Germinal center (tissue), 1 donor: ENCODE measurements around the gene NDUFA12.
"Not testable (repeated sequence)": the region's sequence is repeated elsewhere in the genome, so short reads cannot be mapped to it uniquely, and the experiment has no call there.

Source experiments
- DNase-seq: peaks from one replicate; pipeline ENCODE4 v3.0.0; 2012; ENCODE audit warnings: mixed read lengths, low spot score

NDUFA12 gene

DNA sequence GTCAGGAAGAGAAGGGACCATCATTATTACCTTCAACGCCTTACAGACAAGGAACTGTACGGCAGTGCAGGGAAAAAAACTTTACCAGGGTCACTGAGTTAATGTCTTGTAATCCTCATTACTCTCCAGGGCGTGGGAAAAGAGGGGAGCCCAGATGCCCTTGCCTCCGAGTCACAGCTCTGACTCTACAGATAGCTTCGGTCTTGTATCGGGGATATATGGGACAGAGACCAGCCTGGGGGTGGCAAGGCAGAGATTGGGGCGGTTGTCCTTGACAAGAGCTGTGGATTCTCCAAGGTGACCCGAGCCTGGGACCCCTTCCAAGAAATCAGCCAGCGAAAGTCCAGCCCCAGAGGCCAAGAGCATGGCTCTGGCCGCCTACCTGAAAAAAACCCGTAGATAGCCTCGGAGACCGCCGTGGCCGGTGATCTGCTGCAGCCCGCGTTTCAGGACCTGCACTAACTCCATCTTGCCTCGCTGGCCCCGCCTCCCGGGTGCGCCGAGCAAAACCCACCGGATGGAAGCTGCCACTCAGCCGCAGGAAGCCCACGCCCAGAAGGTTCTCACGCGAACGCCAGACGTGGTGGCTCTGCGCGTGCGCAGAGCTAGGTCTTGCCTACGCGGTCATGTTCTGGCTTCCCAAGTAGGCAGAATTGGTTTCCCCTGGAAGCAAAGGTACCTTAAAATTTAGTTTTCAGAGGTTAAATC lies at the start of gene NDUFA12:
NDUFA12 (minus strand) TSS at position 485 of the 708 bp plus-strand sequence; CDS start at position 468, 17 bp downstream.
- peak; percentile 92 for DNase-seq

DNA sequence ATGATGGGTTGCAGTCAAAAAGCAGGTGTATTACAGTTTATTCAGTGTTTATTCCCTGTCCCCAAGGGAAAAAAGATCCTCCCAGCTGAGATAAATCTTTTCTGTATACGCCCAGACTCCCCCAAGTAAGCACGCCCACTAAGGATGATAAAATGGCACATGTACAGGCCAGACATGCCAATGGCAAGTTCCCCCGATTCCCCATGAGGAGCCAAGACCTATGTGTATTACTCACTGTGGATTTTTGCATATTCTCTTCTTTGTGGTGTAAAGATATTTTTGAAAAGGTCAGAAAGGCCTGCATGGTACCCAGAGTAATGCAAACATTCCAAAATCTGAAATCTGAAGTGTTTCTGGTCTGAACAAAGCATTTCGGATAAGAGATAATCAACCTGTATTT lies 47.7 kb upstream of the NDUFA12 start:
- no peak for DNase-seq

DNA sequence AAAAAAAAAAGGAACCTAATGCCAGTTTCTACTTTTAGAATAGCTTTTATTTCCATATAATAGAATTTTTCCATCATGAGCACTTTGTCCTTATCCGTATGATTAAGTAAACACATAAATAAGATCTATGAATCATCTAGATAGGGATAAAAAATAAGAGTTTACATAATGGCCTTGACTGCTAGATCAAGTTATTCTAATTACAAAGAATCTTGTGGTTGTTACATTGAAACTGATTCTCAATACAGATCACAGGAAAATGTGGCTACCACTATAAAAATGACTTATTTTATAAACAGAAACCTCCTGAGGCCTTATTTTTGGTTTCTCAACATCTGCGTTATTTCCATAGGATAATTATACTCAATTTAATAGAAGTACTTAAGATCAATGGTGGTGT lies 34.4 kb upstream of the NDUFA12 start:
- DNase-seq: no peak

DNA sequence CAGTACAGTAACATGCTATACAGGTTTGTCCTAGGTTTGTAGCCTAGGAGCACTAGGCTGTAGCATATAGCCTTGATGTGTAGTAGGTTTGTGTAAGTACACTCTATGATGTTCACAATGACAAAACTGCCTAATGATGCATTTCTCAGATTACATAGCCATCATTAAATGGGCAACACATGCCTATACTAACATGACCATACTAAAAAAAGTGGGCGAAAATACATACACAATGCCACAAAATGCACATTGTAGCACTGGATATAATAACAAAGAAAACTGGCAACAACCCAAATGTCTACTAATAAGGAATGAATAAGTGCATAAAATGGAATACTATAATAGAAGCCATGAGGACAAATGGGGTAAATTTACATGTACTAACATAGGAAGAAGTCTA lies 31.3 kb upstream of the NDUFA12 start:
- no peak for DNase-seq

DNA sequence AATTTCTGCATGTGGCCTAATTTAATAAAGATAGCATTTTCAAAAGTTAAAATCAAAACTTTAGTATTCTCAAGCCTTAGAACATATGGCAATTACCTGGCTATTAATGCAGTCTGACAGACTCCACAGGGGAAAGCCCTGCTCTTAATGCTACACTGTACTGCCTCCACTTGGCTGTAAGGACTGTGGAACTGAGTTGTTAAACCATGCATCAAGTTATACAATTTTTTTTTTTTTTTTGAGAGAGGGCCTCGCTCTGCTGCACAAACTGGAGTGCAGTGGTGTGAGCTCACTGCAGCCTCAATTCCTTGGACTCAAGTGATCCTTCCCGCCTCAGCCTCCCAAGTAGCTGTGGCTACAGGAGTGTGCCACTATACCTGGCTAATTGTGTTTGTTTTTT lies 19.0 kb upstream of the NDUFA12 start:
- DNase-seq: no peak

DNA sequence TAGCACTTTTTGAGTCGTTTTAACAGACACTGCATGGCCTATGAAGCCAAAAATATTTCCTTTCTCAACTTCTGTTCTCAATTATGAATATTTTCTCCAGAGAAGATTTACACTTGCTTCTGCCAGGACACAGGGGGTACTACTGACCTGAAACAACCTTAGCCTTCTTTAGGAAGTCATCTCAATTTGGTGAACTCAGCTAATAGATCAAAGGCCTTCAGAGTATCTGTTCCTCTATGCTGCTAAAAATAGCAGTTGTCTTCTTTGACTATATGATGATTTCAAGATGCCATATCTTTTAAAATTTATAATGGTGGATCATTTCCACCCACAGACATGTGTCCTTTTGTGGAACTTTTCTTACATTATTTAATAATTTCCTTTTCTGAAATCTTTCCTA lies 14.0 kb upstream of the NDUFA12 start:
- no peak for DNase-seq

DNA sequence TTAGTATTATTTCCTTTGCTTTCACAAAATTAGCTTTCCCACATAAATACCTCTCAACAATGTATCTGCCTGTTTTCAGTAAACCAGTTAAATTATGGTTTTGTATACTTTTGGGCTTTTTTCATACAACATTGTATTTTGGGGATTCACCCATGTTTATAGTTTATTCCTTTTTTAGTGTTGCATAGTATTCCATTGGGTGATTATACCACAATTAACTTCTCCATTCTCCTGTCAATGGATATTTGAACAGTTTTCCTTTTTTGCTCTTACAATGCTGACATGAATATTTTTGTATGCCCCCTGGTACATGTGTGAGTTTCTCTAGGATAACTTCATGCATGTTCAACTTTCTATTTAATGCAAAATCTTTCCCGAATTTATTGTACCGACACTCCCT lies 12.6 kb upstream of the NDUFA12 start:
- no peak for DNase-seq

DNA sequence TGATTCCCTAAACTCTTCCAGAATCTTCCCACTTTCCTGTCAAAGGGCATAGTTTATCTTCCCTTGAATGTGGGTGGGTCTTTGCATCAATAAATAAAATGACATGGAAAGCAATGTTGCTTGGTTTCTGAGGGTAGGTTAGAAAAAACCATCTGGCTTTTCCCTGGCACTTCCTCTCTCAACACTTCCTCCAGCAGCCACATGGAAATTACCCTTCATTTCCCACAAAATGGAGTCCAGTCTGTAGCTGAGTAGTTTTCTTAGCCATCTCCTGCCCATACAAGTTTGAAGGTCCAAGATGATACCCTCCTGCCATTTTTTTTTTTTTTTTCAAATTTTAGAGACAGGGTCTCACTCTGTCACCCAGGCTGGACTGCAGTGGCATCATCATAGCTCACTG lies 11.1 kb upstream of the NDUFA12 start:
- DNase-seq: no peak

DNA sequence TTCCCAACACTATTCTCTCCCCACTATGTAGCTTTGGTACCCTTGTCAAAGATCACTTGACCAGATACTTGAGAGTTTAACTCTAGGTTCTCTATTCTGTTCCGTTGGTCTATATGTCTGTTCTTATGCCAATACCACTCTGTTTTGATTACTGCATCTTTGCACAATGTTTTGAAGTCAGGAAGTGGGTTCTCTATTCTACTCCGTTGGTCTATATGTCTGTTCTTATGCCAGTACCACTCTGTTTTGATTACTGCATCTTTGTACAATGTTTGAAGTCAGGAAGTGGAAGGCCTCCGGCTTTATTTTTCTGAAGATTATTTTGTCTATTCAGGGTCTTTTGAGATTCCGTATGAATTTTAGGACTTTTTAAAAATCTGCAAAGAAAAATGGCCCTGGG lies 2.7 kb upstream of the NDUFA12 start:
- no peak for DNase-seq

DNA sequence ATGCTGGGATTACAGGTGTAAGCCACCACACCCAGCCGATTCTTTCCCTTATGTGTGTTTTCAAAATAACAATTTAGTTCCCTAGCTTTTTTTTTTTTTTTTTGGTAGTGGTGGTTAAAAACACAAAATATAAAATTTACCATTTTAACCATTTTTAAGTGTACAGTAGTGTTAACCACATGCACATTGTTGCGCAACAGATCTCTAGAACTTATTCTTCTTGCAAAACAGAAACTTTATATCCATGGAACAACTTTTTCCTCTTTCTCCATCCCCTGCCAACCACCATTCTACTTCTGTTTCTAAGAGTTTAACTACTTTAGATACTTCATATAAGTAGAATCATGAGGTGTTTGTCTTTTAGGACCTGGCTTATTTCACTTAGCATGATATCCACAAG lies 1.1 kb upstream of the NDUFA12 start:
- no peak for DNase-seq

DNA sequence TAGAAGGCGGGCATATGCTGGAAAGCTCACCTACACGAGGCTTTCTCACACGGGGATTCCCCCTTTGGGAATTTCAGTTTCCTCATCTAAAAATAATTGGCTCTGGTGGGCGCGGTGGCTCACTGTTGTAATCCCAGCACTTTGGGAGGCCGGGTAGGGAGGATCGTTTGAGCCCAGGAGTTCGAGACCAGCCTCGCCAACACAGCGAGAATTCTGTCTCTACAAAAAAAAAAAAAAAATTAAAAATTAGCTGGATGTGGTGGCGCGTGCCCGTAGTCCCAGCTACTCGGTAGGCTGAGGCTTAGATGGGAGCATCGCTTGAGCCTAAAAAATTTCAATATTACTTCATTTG lies 400 bp upstream of the NDUFA12 start:
- DNase-seq: no peak

DNA sequence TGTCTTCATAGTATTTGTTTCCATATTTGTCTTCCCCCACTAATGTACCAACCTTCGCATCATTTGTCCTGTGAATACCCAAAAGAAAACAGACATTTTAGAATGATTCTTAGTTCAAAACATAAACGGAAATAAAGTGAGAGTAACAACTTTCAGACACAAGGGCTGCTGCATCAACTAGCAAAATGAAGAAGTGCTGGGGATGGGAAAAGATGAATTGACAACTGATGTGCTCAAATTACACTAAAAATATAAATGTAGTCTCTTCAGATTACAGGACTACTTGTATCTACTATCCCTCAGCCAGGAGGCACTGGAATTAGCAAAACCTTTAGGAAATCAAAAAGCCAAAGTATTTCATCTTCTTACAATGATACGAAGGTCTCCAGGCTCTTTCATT lies 743 bp downstream of the NDUFA12 start:
- DNase-seq: no peak

DNA sequence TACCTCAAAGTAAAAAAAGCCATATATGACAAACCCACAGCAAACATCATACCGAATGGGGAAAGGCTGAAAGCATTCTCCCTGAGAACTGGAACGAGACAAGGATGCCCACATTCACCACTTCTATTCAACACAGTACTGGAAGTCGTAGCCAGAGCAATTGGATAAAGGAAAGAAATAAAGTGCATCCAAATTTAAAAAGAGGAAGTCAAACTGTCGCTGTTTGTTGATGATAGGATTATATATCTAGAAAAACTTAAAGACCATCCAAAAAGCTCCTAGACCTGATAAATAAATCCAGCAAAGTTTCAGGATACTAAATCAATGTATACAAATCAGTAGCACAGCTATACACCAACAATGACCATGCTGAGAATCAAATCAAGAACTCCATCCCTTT lies 5.2 kb downstream of the NDUFA12 start:
- no peak for DNase-seq

DNA sequence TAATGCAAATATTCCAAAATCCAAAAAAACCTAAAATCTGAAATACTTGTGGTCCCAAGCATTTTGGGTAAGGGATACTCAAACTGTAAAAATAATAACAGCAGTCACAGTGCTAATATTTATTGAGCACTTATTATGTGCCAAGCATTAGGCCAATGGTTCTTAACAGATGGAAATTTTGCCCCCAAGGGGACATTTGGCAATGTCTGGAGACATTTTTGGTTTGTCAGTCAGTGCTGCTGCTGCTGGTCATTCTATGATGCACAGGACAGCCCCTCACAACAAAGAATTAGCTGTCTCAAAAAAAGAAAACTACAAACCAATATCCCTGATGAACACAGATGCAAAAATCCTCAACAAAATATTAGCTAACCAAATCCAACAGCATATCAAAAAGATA lies 5.8 kb downstream of the NDUFA12 start:
- no peak for DNase-seq

DNA sequence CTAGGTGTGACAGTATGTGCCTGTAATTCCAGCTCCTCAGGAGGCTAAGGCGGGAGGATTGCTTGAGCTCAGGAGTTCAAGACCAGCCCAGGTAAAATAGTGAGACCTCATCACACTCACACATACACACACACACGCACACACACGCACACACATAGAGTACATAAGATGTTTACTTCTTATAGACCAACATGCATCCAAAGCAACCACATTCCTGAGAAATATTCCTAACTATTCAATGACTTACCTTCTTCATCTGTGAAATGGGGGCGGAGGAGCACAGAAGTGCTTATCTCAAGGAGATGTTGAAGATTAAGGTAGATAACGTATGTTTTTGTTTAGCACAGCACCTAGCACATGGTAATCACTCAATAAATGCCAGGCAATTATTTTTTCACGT lies 6.4 kb downstream of the NDUFA12 start:
- DNase-seq: no peak

DNA sequence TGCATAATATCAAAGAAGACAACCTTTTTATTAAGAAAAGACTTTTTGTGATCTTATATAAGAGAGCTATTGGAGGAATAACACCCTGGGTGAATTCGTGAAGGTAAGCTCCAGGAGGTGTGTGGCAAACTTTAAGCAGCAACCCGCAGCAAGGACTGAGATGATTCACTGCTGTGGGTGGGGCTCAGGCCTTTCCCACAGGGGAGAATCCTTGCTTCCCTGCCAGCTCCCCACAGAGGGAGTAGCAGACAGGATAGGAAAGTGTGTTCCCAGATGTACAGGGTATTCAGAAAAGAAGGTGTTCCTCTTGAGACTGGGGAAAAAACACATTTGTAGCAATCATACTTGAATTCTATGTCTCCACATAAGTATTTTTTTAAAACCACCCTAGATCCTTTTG lies 9.2 kb downstream of the NDUFA12 start:
- no peak for DNase-seq

DNA sequence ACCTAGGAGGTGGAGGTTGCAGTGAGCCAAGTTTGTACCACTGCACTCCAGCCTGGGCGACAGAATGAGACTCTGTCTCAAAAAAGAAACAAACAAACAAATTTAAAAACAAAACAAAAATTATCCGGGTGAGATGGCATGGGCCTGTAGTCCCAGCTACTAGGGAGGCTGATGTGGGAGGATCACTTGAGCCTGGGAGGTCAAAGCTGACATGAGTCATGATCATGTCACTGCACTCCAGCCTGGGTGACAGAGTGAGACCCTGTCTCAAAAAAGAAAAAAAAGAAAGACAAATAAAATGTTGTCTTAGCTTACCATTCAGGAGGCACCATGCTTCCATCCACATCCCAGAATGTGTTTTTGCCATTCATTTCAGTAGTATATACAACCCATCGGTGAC lies 9.6 kb downstream of the NDUFA12 start:
- DNase-seq: not testable (repeated sequence)

DNA sequence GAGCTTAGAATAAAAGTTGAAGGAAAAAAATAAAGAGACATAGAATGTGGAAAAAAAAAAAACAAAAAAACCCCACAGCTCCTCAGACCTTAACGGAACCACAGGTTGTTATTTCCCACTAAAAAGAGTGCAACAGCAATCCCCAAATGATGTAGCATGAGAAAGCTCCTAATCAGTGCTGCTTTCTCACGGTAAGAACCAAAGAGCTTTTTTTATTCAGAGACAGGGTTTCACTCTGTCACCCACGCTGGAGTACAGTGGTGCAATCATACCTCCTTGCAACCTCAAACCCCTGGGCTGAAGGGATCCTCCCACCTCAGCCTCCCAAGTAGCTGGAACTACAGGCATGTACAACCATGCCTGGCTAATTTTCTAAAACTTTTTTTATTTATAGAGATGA lies 13.3 kb downstream of the NDUFA12 start:
- DNase-seq: no peak

DNA sequence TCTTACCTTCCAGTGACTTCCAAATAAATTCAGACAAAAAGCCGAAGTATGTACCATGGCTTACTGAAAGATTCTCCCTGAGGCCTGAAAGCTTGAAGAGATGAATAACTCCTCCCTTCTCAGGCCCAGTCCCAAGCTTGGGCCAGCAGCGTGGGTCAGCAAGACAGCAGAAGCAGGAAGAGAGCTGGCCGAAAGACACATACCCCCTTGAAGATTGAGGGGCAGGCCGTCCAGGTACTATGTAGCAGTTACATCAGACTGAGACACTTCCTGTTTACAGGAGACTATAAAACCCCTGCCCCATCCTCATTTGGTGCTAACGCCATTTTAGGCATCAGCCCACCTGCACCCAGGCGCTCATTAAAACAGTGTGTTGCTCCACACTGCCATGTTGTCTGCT lies 15.0 kb downstream of the NDUFA12 start:
- no peak for DNase-seq

DNA sequence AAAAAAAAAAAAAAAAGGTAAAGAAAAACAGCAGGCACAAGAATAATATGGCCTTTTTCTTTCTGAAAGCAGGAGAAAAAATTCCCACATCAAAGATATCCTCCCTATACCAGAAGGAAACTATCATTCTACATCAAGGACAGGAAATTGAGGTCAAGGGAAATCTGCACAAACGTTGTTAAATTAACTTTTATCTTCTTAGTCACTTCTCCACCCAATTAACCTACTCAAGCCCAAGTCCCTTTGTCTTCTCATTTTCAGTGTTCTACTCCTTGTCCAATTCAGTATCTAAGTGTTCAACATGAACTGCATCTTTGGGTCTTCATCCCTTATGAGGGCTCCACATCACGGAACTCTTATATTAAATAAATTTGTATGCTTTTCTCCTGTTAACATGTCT lies 15.7 kb downstream of the NDUFA12 start:
- DNase-seq: no peak

DNA sequence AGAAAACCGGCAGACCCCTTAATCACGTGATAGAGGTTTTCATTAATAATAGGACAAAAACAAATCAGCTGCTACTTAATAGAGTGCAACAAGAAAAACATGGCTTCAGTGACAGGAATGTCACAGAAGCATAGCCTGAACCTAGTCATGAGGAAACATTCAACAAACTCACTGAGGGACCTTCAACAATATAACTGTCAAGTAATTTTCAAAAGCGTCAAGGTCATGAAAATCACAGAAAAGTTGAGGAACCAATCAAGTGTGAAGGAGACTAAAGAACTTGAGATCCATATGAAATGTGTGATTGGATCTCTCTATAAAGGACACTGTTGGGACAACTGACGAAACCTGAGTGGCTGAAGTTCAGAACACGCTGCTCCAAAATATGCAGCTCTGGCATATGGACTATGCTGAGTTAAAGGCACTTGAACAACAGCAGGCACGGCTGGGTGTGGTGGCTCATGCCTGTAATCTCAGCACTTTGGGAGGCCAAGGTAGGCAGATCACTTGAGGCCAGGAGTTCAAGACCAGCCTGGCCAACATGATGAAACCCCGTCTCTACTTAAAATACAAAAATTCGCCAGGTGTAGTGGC lies 16.3 kb downstream of the NDUFA12 start:
- no peak for DNase-seq

DNA sequence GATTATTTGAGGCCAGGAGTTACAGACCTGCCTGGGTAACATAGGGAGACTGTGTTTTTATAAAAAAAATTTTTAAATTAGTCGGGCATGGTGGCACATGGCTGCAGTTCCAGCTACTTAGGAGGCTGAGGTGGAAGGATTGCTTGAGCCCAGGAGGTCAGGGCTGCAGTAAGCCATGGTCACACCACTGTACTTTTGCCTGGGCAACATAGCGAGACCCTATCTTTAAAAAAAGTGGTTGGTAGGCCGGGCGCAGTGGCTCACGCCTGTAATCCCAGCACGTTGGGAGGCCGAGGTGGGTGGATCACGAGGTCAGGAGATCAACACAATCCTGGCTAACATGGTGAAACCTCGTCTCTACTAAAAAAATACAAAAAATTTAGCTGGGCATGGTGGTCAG lies 18.4 kb downstream of the NDUFA12 start:
- DNase-seq: not testable (repeated sequence)

DNA sequence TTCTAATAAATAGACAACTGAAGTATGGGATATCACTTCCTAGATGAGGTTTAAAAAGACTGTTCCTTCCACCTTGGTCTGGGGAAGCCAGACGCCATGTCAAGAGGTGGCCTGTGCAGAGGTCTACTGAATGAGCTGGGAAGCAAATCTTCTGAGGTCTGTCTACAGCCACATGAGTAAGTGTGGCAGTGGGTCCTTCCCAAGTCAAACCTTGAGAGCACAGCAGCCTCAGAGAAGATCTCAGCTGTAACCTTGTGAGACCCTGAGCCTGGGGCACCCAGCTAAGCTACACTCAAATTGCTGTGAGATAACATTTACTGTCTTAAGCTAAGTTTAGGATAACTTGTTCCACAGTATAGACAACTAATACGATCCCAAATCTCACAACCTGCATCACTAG lies 20.2 kb downstream of the NDUFA12 start:
- DNase-seq: no peak

DNA sequence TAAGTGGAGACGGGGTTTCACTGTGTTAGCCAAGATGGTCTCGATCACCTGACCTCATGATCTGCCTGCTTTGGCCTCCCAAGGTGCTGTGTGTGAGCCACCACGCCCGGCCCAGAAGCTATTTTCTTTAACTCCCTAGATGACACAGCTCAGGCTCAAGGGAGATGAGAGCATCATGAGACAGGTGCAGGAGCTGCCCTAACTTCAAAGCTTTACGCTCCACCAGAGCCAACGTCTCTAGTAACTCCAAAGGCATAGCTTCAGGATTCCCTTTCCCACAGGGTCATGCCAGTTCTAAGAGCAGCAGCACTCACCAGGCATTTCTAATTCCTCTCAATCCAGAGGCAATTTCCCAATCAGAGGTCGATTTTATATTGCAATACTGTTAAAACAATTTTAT lies 21.0 kb downstream of the NDUFA12 start:
- DNase-seq: no peak
